Inflammatory macrophage treated with lipopolysaccharide for 1 hour (primary cell): ENCODE results near the gene FAM25C.
"Not testable (repeated sequence)": the region's sequence is repeated elsewhere in the genome, so short reads cannot be mapped to it uniquely, and the experiment has no call there.

Experiments
- DNase-seq, 2 donors: peaks; one replicate each; pipeline ENCODE4 v3.0.0-alpha.2; 2020 to 2022

Gene FAM25C

GRCh38 chr10:47999691-48000090 lies at the start of gene FAM25C:
FAM25C (minus strand) TSS chr10:47999791; CDS start chr10:47999765, 26 bp downstream.
- DNase-seq: not testable (repeated sequence)

DNA sequence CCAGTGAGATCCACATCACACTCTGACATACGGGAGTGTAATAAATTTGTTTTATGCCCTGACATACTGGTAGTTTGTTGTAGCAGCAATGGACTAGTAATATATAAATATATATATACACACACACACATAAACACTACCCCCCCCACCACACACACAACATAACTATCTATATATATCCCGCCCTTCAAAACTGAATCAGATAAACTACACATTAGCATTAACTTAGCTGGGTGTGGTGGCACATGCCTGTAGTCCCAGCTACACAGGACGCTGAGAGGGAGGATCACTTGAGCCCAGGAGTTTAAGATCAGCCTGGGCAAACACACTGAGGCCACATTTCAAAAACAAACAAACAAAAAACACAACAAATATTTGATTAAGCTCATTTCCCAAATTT lies 45.0 kb upstream of the FAM25C start:
- DNase-seq: not testable (repeated sequence)

DNA sequence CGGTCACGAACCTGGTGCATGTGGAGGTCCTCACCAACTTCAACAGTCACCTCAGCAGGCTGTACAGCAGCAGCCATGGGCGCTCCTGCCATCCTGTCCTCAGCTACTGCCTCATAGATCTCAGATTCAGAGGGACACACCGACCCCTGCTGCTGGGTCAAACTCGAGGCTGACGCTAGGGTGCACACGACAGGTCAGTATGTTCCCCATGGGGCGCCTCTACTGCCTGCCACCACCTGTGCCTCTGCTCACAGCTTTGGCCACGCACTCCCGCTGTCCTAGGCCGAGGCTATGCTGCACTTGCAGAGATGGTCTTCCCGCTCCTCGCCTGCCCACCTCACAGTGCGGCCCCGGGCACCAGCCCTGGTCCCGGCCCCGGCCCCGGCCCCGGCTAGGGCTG lies 31.8 kb upstream of the FAM25C start:
- not testable (repeated sequence) for DNase-seq

GRCh38 chr10:48002306-48002705 lies 2.7 kb upstream of the FAM25C start:
- DNase-seq: not testable (repeated sequence)

GRCh38 chr10:47994045-47994444 lies 5.5 kb downstream of the FAM25C start:
- DNase-seq: not testable (repeated sequence)

- DNase-seq: not testable (repeated sequence)
These were observed 7.0 kb downstream of the FAM25C start for GRCh38 chr10:47992560-47992959.

- DNase-seq: not testable (repeated sequence)
These were observed 7.9 kb downstream of the FAM25C start for GRCh38 chr10:47991706-47992105.

DNA sequence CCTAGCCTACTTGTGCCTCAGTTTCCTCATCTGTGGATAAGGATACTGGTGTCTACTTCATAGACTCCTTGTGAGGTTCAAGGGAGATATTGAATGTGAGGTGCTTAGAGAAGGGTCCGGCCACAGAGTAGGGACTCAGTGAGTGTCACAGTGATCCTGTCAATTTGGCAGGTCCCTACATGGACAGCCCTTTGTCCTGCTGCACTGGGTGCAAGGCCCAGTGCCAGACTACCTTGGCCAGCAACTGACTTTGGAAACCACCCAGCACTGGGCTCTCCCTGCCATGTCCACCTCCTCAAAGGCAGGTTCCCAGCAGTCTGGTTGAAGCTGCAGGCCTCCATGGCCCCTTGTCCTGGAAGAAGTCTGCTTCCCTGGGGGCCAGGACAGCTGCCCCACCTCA lies 9.5 kb downstream of the FAM25C start:
- DNase-seq: not testable (repeated sequence)

DNA sequence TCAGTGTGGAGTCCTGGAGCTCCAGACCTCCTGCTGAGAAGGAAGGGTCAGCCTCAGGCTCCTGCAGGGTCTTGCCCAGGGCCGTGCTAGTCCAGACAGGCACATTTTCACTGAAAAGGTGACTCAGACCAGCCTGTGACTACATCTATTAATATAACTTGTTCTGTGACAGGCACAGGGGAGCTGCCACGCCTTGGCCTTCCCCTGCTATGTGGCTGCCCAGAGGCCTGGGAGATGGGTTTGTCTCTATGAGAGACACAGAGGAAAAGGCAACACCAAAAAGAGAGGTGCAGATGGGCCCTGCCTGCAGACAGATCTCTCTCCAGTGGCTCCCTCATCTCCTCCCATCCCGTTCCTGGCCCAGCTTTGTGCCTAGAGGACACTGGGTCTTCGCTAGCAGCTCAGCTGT lies 10.0 kb downstream of the FAM25C start:
- not testable (repeated sequence) for DNase-seq

DNA sequence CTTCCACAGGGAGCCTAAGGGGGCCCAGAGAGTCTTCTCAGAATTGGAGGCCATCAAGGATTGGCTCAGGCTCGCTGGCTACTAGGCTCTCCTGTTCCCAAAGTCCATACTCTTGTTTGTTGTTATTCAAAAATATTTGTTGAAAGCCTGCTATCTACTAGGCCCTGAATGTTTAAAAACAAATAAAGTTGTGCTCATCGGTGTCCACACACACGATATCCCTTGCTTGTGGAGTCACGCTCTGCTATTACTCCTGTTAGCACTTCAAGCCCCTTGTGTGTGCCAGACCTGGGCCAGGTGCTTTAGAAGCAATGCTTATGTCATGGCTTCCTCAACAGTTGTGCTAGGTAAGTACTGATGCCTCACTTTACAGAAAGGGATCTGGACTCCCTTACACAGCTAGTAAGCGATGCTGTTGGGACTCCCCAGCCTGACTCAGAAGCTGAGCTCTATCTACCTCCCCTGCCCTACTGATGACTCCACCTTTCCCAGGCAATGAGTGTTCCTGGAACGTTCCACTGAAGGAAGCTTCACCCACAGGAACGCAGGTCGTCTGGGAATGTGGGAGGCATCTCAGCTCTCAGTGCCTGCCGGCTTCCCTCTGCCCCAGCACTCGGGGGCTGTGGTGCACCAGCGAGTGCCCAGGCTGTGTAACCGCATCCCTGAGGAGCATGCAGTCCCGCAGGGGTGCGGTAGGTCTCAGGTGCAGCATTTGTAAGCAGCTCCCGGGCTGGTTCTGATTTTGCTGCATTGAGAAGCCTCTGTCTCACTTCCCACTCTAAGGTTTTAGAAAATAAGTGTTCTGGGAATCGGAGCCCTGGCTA lies 10.7 kb downstream of the FAM25C start:
- DNase-seq: peak in 1 of 2 donors; percentile 9

DNA sequence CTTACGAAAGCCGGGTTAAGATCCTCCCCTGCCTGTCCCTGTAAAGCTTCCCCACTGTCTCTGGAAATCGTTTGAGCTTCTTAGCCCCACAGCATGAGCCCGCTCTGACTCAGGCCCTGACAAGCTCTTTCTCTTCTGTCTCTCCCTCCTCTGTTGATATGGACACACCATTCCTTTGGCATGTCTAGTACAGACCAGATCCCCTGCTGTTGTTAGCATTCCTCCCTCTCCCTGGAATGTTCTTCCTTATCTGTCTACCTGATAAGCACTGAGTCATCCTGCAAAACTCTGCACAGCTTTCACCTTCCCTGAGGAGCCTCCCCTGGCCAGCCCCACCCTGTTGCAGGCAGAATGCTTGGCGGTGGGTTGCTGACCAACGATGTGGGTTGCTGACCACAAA lies 11.6 kb downstream of the FAM25C start:
- not testable (repeated sequence) for DNase-seq

- not testable (repeated sequence) for DNase-seq
These were observed 13.0 kb downstream of the FAM25C start for GRCh38 chr10:47986413-47987230.

GRCh38 chr10:47975409-47975808 lies 24.2 kb downstream of the FAM25C start:
- DNase-seq: not testable (repeated sequence)

GRCh38 chr10:47973131-47973530 lies 26.5 kb downstream of the FAM25C start:
- DNase-seq: not testable (repeated sequence)

DNA sequence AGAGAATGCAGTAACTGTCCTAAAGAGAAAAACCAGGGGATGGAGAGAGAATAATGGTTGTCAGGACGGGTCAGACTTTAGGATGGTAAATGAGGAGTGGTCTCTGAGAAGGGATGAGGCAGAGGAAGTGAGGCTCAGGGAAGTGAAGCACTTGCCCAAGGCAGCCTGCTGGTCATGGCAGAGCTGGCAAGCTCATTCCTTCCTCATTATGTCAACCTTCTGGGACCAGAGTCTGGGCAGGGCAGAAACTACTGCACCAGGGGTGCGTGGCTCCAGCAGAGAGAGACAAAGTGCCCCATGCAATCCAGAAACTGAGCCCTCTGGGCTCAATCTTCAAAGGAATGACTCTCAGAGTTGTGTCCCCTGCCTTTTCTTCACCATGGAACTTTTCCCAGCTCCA lies 27.5 kb downstream of the FAM25C start:
- DNase-seq: not testable (repeated sequence)

DNA sequence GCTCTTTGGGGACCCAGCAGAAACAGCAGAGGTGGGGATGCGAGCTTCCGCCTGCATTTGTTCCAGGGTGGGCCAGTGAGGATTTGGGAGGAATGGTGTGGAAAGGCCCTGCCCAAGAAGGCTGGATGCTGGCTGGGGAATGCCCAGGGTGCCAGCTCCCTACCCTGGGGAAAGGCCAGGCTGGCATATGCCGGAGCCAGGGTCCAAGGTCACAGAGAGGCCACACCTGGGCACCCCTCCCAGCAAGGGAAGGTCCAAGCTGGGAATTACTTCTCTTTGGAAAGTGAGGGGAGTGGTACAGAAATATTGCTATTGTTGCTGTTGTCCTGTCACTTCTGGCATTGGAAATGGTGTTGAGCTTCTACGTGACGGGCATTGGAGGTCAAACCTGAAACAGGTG lies 28.0 kb downstream of the FAM25C start:
- not testable (repeated sequence) for DNase-seq

- DNase-seq: not testable (repeated sequence)
These were observed 29.5 kb downstream of the FAM25C start for GRCh38 chr10:47970047-47970446.

GRCh38 chr10:47968988-47969387 lies 30.6 kb downstream of the FAM25C start:
- not testable (repeated sequence) for DNase-seq

- not testable (repeated sequence) for DNase-seq
These were observed 35.1 kb downstream of the FAM25C start for GRCh38 chr10:47964280-47965063.

- not testable (repeated sequence) for DNase-seq
These were observed 36.8 kb downstream of the FAM25C start for GRCh38 chr10:47962785-47963184.

- DNase-seq: not testable (repeated sequence)
These were observed 38.9 kb downstream of the FAM25C start for GRCh38 chr10:47960699-47961098.

DNA sequence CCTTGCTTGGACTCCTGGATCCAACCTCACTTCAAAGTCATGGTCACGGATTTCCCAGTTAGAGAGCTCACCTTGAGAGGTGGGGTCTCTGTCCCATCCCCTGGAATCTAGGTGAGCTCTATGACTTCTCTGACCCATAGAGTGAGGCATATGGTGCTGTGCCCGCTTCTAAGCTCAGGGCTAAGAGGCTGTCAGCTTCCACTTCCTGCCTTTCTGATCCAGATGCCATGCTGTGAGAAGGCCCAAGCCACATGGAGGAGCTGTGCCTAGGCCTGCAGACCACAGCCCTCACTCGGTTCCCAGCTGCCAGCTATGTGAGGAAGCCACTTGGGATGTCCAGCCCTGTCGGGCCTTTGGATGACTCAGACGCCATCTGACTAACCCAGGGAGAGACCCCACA lies 39.9 kb downstream of the FAM25C start:
- DNase-seq: not testable (repeated sequence)

DNA sequence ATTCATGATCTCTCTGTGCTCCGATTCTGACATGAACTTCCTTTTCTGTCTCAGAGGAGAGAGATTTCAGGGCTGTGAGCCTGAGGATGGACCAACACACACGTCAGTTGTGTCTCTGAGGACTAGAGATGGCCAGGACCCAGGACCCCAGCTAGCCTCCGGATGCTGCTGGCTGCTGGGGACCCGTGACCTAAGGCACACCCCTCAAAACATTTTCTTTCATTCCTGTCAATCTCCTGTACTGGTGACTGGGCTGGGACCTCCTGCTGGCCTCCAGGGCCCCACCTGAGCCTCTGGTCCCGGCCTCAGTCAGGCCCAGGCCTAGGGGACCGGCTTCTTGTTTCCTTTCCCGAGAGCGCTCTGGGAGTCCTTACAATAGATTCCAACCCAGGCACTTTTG lies 42.4 kb downstream of the FAM25C start:
- not testable (repeated sequence) for DNase-seq
